ENCODE data around the gene BHLHE23.

The BHLHE23 gene

DNA sequence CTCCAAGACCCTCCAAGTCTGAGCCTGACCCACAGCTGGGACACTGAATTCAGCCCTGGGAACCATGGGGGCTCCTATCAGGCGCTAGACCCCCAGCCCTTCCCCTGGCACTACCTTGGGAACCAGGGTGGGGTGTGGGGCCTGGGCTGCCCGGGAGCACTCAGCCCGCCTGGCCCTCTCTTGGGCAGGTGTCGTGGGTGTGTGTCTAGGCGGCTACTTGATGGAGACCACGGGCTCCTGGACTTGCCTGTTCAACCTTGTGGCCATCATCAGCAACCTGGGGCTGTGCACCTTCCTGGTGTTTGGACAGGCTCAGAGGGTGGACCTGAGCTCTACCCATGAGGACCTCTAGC lies 39.6 kb downstream of the BHLHE23 start:
- H3K36me3 ChIP-seq (ENCODE audit: control insufficient read depth, insufficient read depth, low read length), result no peaks in the 10 kb centered on the region
- H3K9ac ChIP-seq, result no peak overlapping the region
- H3K9me3 ChIP-seq (ENCODE audit: control insufficient read depth, low read length), result no peaks in the 10 kb centered on the region
- TF ChIP-seq, protein P1, sequence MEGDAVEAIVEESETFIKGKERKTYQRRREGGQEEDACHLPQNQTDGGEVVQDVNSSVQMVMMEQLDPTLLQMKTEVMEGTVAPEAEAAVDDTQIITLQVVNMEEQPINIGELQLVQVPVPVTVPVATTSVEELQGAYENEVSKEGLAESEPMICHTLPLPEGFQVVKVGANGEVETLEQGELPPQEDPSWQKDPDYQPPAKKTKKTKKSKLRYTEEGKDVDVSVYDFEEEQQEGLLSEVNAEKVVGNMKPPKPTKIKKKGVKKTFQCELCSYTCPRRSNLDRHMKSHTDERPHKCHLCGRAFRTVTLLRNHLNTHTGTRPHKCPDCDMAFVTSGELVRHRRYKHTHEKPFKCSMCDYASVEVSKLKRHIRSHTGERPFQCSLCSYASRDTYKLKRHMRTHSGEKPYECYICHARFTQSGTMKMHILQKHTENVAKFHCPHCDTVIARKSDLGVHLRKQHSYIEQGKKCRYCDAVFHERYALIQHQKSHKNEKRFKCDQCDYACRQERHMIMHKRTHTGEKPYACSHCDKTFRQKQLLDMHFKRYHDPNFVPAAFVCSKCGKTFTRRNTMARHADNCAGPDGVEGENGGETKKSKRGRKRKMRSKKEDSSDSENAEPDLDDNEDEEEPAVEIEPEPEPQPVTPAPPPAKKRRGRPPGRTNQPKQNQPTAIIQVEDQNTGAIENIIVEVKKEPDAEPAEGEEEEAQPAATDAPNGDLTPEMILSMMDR (IDR thresholded peaks at IDR 0.05), result no peak
- no peak overlapping the region for H3K27ac ChIP-seq
- peaks cover 3% of the 10 kb centered on the region for H3K27me3 ChIP-seq (ENCODE audit: control insufficient read depth, insufficient read depth, low read length)
- no peak overlapping the region for H3K4me3 ChIP-seq (ENCODE audit: low read depth, low read length)
- no peak overlapping the region for H2AFZ ChIP-seq
- H3K4me1 ChIP-seq, result no peaks in the 10 kb centered on the region
- H3K4me2 ChIP-seq (ENCODE audit: low read length), result no peak overlapping the region
- H3K79me2 ChIP-seq, result no peaks in the 10 kb centered on the region

DNA sequence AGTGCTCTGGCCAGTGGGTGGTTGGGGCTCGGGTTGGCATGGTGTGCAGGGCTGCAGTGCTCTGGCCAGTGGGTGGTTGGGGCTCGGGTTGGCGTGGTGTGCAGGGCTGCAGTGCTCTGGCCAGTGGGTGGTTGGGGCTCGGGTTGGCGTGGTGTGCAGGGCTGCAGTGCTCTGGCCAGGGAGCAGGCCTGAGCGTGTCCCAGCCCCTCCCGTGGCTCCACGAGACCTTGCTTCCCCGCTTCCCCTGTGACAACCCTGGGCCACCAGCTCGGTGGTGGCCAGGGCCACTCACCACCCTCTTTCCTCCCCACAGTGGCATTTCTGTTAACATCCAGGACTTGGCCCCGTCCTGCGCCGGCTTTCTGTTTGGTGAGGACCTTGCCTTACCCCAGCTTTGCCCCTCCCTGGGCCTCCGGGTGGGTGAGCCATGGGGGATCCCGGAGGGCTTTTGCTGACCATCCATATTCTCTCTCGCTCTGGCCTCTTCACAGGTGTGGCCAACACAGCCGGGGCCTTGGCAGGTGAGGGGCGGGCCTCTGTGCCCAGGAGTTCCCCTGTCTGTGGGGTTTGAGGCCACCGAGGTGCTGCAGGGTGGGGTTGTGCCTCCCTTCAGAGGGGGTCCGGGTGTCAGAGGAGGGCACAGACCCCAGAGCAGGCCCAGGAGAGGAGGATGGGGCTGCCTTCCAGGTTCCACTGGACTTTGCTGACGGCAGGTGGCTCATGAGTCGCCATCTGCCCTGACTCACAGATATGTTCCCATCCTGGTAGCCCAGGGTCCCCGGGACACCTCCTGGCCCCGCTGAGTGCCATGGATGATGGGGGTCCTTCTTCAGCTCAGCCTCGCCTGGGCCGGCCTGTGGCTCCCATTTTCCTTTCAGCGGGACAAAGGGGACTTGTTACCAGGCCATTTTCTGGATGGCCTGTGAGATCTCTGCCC lies 40.3 kb downstream of the BHLHE23 start:
- no peak overlapping the region for H3K4me3 ChIP-seq (ENCODE audit: low read depth, low read length)
- no peak overlapping the region for H3K27ac ChIP-seq
- no peaks in the 10 kb centered on the region for H3K4me1 ChIP-seq
- no peaks in the 10 kb centered on the region for H3K79me2 ChIP-seq
- no peaks in the 10 kb centered on the region for H3K27me3 ChIP-seq (ENCODE audit: control insufficient read depth, insufficient read depth, low read length)
- TF ChIP-seq, protein P1 (IDR thresholded peaks at IDR 0.05), result no peak
- no peak overlapping the region for H3K4me2 ChIP-seq (ENCODE audit: low read length)
- no peaks in the 10 kb centered on the region for H3K36me3 ChIP-seq (ENCODE audit: control insufficient read depth, insufficient read depth, low read length)
- no peak overlapping the region for H2AFZ ChIP-seq
- no peaks in the 10 kb centered on the region for H3K9me3 ChIP-seq (ENCODE audit: control insufficient read depth, low read length)
- no peak overlapping the region for H3K9ac ChIP-seq

DNA sequence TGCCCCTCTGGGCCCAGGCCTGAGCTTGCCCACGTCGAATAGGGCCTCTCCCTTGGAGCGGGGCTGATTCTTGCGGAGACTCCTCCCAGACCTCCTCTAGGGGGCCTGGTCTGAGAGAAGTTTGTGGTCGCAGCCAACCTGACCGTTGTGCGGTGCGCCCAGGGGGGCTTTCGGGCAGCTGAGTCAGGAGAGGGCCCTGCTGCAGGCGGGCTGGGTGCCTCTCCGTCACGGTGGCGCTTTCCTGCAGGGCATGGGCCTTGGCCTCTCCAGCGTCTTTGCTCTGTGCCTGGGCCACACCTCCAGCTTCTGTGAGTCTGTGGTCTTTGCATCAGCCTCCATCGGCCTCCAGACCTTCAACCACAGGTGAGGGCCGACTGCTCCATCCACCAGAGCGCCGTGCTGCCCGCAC lies 41.4 kb downstream of the BHLHE23 start:
- TF ChIP-seq, protein P1 (IDR thresholded peaks at IDR 0.05), result no peak
- no peaks in the 10 kb centered on the region for H3K36me3 ChIP-seq (ENCODE audit: control insufficient read depth, insufficient read depth, low read length)
- H3K4me1 ChIP-seq, result no peaks in the 10 kb centered on the region

DNA sequence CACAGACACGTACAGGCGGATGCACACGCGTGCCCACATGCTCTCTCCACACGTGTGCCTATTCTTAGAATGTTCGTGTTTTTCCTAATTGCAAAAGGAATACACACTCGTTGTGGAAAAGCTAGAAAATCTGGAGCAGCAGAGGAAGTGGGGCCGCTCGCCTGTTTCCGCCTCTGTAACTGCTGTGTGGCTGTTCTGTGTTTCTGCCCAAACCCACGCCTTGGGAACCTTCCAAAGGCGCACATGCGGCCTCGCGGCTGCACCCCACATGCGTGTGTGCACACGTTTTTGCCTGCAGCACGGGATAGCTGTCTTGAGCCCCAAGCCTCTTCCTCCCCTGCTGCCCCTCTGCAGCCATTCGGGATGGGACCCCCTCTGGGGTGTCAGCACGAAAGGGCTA lies 42.1 kb downstream of the BHLHE23 start:
- no peak overlapping the region for H3K4me3 ChIP-seq (ENCODE audit: low read depth, low read length)
- no peaks in the 10 kb centered on the region for H3K9me3 ChIP-seq (ENCODE audit: control insufficient read depth, low read length)
- TF ChIP-seq, protein P1 (IDR thresholded peaks at IDR 0.05), result no peak
- no peak overlapping the region for H3K4me2 ChIP-seq (ENCODE audit: low read length)
- no peak overlapping the region for H3K27ac ChIP-seq
- H3K9ac ChIP-seq, result no peak overlapping the region
- no peaks in the 10 kb centered on the region for H3K4me1 ChIP-seq
- no peaks in the 10 kb centered on the region for H3K79me2 ChIP-seq
- no peak overlapping the region for H2AFZ ChIP-seq
- H3K36me3 ChIP-seq (ENCODE audit: control insufficient read depth, insufficient read depth, low read length), result no peaks in the 10 kb centered on the region
- H3K27me3 ChIP-seq (ENCODE audit: control insufficient read depth, insufficient read depth, low read length), result no peaks in the 10 kb centered on the region

More for the DNA sequence above, 41.4 kb downstream of the BHLHE23 start:
- Histone ChIP-seq H3K79me2 (no peaks in the 10 kb centered on the region), H3K27me3 (ENCODE audit: control insufficient read depth, insufficient read depth, low read length) (no peaks in the 10 kb centered on the region), H2AFZ (no peak overlapping the region), H3K4me2 (ENCODE audit: low read length) (no peak overlapping the region), H3K27ac (no peak overlapping the region), H3K4me3 (ENCODE audit: low read depth, low read length) (no peak overlapping the region), H3K9ac (no peak overlapping the region), H3K9me3 (ENCODE audit: control insufficient read depth, low read length) (no peaks in the 10 kb centered on the region)
